GM18526 (cell line): ENCODE data around the gene SLC35F1.

ENCODE experiments used
- POLR2A ChIP-seq: IDR thresholded peaks from 3 replicates; pipeline ENCODE4 v1.6.1; 2011; ENCODE audit not compliant: insufficient read length; ENCODE audit errors: extremely low read depth

Gene SLC35F1

DNA sequence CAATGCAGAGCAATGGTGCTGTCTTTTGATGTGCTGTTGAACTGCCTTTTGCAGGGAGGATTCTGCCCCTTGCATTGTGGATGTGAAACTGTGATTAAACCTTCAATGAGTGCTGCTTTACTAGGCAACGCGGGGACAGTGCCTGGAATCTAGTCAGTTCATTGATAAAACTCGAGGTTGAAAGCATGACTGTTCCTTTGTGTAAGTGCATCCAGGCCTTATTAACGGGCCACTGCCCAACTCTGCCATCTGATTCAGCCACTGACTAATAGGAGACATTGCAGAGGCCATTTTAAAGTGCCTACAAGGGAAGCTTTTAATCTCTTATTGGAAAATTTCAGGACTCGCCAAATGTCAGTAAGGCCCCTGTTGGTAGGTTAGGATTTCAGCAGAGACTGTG lies 49.3 kb downstream of the SLC35F1 start:
- TF ChIP-seq POLR2A = no peak

DNA sequence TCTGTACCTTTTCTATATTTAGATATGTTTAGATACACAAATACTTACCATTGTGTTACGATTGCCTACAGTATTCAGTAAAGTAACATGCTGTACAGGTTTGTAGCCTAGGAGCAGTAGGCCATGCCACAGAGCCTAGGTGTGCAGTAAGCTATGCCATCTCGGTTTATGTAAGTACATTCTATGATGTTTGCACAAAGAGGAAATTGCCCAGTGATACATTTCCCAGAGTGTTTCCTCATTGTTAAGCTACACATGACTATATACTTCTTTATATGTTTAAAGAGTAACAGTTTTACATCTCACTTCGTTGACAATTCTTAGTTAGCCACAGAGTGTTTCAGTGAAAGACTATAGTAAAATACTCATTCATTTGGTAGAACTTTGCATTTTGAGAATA lies 51.5 kb downstream of the SLC35F1 start:
- TF ChIP-seq POLR2A = no peak

DNA sequence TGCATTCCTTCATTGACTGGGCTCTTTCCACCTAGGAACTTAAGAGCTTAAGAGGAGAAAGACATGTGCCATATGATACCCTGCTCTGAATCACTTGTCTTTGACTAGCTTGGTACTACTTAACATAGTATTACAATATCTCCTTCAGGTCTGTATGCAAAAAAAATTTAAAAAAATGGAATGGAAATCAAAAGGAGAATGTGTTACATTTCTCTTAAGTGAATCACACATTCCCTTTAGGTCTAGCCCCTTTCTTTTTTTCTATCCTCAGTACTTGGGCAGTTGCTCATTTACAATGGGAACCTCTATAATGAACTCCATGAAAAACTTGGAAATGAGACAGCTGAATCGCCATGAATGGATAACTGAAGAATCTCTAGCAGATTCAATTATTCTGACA lies 53.8 kb downstream of the SLC35F1 start:
- TF ChIP-seq POLR2A = no peak

DNA sequence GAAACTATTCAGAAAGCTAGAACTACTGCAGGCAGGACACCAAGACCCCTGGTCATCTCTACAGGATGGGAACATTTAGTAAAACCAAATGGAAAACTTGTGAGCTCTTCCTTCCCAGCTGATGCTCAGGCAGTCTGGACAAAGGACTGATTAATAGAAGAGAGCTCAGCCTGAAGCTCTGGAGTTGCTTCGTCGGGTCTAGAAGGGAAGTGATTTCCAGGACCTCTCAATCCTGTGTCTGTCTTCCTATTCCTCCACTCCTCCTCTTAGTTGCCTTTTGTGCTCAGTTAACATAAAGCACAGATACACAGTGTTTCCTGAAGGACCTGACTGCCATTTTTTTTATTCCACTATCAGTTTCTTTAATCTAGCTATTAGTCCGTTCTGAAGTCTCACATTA lies 54.2 kb downstream of the SLC35F1 start:
- no peak for TF ChIP-seq POLR2A

DNA sequence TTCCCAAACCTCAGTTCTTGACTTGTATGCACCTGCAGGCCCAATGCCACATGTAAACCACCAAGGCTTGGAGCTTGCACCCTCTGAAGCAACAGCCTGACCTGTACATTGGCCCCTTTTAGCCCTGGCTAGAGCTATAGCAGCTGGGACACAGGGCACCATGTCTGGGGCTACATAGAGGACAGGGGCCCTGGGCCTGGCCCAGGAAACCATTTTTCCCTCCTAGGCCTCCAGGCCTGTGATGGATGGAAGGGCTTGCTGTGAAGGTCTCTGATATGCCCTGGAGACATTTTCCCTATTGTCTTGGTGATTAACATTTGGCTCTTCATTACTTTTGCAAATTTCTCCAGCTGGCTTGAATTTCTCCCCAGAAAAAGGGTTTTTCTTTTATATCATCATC lies 64.6 kb downstream of the SLC35F1 start:
- TF ChIP-seq POLR2A = no peak

DNA sequence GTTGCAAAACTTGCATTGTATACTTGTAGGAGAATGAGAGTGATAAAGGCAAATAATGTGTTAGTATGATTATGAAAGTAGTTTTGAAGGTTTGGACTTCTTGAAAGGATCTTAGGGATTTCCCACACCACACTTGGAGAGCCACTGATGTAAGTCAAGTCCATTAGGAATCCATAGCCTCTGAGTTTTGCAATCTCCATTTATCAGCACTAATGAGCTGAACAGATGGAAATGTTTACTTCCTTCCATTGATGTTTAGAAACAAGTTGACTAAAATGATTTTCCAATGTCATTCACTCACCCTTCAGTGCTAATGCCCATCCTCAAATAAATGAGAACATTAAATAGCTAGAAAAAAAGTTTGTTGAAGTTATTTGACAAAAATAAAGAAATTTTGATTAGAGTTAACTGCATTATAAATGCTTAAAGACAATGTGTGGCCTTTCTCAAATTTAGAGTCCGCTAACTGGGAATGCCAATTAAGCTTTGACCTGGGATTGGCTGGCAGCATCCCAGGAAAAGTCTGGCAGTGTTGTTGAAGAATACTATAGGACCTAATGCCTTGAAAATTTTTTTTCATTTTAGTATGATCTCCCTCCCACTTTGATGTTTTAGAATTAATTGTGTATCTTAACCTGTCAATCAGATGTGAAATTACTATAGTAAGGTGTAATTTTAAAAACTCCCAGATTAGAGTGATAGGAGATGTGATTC lies 68.0 kb downstream of the SLC35F1 start:
- TF ChIP-seq POLR2A = no peak

DNA sequence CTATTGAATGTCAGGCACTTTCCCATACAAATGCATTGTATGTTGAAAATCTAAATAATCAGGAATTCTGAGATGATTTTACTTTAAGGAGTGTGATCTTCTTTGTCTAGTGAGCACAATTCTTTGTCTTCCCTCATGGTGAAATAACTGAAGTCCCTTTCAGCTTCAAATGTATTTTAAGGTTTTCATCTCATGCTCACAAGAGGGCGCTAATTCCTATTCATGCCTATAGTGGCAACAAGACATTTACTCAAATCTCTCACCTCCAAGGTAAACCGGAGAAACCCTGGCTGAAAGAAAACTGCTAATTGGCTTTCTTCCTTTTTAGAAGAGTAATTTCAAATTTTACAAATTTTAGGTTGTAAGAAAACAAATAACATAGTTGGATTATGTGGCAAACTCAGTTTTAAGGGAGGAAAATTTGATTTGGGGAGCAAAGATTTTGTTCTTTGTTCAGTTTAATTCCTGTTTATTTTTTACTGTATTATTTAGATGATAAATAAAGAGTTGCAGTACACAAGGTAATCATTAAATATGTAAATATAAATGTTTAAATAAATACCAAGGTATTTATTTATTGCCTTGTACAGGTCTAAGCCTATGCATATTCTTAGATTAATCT lies 69.1 kb downstream of the SLC35F1 start:
- TF ChIP-seq POLR2A = no peak

DNA sequence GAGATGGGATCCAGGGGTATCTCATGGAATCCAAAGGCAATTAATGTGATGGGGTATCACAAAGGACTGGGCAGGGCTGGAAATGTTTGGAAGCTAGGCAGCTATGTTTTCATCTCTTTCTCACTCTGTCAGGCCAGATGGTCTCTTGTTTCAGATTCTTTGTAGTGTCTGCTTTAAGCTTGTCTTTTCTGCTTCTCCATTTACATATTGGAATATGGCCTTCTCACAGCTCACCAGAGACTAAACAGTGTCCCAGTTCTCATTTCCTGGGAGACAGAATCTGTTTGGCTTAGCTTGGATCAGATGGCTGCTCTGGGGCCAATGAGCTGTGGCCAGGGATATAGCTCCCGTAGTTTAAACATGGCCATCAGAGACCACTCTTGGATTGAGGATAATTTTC lies 78.9 kb downstream of the SLC35F1 start:
- no peak for TF ChIP-seq POLR2A

DNA sequence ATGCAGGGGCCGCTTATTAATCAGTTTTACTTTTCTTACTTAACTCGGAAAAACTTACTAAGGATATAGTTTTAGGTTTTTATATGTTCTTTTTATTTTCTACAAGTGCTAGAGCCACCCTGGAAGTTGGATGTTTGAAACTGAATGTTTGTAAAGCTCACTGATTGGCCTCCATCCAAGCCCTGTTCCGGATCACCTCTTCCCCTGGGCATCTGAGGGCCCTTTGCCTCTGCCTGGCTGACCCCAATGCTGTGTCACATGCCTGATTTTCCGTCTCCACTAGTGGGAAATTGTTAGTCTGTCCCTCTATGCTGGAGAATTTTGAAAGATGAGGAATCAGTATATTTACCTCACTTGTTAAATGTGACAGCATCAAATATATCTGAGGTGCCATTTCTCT lies 79.3 kb downstream of the SLC35F1 start:
- TF ChIP-seq POLR2A = no peak

DNA sequence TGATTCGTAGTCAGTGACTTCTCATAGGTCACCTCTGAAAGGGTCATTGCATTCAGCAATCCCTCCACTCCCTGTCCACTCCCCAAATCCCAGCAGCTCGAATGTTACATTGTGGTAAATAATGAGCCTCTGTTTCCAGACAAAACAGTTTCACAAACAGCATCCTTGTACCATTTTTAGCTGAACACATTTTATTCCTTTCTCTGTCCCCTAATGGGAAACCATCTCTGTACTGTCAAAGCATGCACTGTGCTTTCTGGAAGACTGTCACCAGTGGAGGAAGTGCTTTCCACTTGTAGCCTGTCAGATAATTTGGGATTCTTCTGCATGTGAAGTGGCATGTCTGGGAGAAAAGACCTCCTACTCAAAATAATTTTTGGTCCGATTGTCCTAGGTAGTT lies 82.0 kb downstream of the SLC35F1 start:
- no peak for TF ChIP-seq POLR2A

DNA sequence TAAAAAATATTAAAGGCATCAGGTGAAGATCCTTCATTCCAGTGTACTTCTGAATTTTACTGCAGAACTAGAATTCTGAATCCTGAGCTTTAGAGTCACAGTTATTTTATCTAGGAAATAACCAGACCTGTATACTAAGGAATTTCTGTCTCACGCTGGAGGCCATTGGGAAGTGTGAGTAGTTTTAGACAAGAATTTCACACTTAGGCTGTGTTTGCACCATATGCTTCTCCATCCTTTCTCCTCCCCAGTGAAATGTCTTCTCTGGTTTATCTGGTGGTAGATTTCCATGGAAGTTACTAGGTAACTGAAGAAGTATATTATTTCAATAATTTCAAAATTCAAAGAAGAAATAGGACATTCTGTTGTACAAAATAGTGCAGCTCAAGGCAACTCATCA lies 83.1 kb downstream of the SLC35F1 start:
- no peak for TF ChIP-seq POLR2A

DNA sequence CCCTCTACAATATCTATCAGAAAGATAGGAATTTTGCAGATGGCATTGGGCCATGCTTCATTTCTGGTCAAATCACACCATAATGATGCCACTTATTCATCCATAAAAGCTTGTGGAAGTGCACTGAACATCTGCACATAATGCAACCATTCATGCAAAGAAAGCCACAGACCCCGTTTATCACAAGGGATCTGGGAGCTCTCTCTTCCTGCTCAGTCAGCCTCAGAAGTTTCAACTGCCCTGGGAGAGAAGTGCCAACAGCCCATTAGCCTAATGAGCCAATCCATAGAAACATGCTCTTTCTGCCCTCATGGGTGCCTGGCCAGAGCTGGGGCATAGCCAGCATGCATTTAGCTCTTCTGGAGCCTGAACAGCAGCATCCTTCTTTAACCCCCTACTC lies 85.8 kb downstream of the SLC35F1 start:
- TF ChIP-seq POLR2A = no peak

DNA sequence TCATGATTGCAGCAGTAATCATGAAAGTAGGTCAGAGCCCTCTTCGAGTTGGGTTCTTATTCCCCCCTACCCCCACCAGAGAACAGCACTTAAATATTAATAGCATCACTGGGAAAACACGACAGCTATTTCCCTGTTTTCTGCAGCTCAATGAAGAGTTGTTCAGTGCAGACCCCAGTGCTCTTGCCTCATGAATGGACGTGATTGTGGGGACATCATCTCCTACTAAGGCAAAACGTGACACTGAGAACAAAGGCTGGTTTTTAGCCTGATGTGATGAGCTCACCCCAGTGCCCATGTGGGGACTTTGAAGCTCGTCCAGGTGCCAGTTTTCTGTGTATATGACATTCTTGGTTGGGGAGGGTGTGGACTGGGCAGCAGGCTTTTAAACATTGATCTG lies 105.9 kb downstream of the SLC35F1 start:
- TF ChIP-seq POLR2A = no peak

DNA sequence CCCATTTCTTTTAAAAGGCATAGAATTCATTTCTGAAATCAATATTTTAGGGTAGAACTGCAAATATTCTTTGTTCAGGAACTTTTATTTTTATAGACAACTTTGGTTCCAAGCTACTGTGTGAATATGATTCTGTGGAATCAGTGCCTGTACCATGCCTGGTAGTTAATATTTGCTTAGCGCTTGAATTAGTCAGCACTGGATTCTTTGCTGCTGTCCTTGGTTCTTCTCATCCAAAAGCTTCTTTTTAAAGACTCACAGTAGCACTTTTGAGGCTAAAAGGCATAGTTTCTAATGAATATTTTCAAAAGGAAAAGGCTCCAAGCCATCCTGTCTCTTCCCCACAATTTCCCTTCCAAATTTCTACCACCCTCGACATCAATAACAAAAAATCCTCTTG lies 109.5 kb downstream of the SLC35F1 start:
- no peak for TF ChIP-seq POLR2A

DNA sequence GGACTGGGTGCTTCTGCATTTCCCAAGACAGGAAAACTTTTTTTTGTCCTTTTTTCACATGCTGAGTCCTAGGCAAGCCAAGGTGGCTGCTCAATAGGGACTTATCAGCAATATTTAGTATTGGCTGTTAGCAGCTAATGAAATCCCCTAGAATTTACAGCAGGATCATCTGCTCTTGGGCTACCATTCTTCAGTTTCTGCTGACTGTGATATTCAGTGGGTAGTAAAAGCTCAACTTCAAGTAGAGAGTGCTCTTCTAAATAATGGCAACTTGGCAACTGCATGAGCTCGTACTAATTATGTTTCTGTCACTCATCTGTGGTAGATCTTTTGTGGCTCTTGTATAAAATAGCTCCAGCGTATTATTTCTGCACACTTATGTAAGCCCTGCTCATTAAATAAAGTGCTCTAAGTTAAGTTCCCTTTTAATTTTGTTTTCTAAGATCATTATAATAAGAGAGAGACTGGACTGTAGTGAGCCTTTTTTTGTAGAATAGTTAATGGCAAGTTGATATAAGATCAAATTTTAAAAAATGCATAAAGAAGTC lies 110.3 kb downstream of the SLC35F1 start:
- no peak for TF ChIP-seq POLR2A

DNA sequence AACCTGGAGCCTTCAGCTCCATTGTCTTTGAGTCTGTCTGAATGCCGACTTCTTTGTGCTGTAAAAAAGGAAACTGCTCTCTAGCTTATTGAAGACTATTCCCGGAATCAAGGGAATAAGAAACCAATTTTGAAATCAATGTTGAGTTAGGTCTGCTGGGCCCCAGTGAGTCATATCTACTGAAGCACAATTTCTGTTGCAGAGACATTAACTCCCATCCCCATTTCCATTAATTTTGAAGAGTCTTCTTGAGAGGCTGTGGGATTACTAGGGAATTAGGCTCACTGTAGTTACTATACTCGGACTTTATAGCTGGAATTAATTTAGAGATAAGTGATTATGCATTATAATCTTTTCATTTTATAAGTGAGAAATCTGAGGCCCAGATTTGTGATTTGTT lies 116.7 kb downstream of the SLC35F1 start:
- no peak for TF ChIP-seq POLR2A

DNA sequence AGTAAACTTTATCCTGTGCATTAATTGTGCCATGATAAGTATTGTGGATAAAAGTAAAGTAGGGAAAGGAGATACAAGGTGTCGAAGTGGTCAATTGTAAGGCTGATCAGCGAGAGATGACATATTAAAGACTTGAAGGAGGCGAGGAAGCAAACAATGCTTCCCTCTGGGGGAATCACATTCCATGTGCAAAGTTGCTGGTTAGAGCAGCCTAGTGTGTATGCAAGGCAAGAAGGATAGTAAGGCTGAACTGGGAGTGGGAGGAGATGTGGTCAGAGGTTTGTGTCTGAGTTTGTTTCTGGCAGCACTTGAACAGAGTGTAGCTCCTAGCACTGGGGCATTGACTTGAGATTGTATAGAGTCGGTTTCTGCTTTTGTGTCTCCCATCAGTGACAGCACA lies 122.9 kb downstream of the SLC35F1 start:
- no peak for TF ChIP-seq POLR2A
